HEK293T (cell line): Measurements from ENCODE around the gene TTLL12.

Experiments
- BHLHE40 ChIP-seq: fragments of 450-650 bp; IDR thresholded peaks from 2 replicates; pipeline ENCODE4 v1.6.1; 2016; ENCODE audit warnings: mild to moderate bottlenecking, moderate library complexity, borderline replicate concordance
- CTBP1 ChIP-seq: fragments of 450-650 bp; IDR thresholded peaks from 2 replicates; pipeline ENCODE4 v1.6.1; 2016; ENCODE audit warnings: borderline replicate concordance
- FOXK2 ChIP-seq: fragments of 450-650 bp; IDR thresholded peaks from 2 replicates; pipeline ENCODE4 v1.6.1; 2016; ENCODE audit warnings: mild to moderate bottlenecking
- FOXM1 ChIP-seq: fragments of 450-650 bp; IDR thresholded peaks from 2 replicates; pipeline ENCODE4 v1.6.1; 2017; ENCODE audit warnings: mild to moderate bottlenecking, borderline replicate concordance
- SP1 ChIP-seq: fragments of 450-650 bp; IDR thresholded peaks from 2 replicates; pipeline ENCODE4 v1.6.1; 2017
- SUZ12 ChIP-seq: fragments of 450-650 bp; IDR thresholded peaks from 2 replicates; pipeline ENCODE4 v1.6.1; 2016; ENCODE audit warnings: mild to moderate bottlenecking
- ZNF384 ChIP-seq: fragments of 450-650 bp; IDR thresholded peaks from 2 replicates; pipeline ENCODE4 v1.6.1; 2016

DNA sequence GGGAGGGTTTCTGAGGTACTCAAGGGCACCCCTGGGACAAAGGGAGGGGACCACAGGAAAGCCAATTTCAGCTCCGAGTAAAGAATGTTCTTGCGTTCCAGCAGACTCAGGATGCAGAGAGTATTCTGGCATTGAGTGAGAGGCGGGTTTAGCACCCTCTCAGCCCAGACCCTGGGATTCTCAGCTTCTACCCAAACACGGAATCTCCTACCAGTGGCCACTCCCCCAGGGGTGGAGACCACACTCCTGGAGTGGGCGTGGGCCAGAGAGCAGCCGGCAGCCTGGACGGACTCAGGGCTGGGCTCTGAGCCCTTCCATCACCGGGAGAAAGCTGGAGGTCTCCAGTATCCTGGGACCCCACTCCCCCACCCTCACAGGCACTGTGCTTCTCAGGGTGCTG lies 26.1 kb upstream of the TTLL12 start:
- TF ChIP-seq FOXK2 (no peak), BHLHE40 (no peak), CTBP1 (no peak), FOXM1 (no peak), SP1 (no peak), ZNF384 (no peak), SUZ12 (no peak)
